Measurements from ENCODE around the gene RAPSN. TPM values are rescaled to one million over a fixed set of nuclear protein-coding genes. Genes with fewer than 3 reads are reported as not detected.

RAPSN gene
- polyA plus RNA-seq, 3 donors, result 1.2 TPM; not detected in 2

GRCh38 chr11:47414685-47415070, 34.3 kb downstream of the RAPSN start:
- 91% methylated on average over 19 of the region's 19 CpGs for WGBS (ENCODE audit: insufficient coverage)
- Histone ChIP-seq H4K20me1 (ENCODE audit: insufficient read depth, low read length) (peaks cover 8% of the 10 kb centered on the region), H3K79me2 (ENCODE audit: insufficient read depth, low read length) (peaks cover 5% of the 10 kb centered on the region), H3K27me3 (ENCODE audit: control insufficient read depth in 2 of 2, insufficient read depth in 2 of 2, low read length in 2 of 2) (no peaks in the 10 kb centered on the region), H3K36me3 (replicated peaks in 1 of 2; ENCODE audit: control insufficient read depth in 1 of 2, insufficient read depth in 2 of 2, low read length in 2 of 2) (peaks cover 34 to 51% of the 10 kb centered on the region in 2 donors), H3K9ac (ENCODE audit: insufficient read depth, low read length, poor library complexity, severe bottlenecking) (no peak overlapping the region), H3K9me3 (replicated peaks in 1 of 2; ENCODE audit: control insufficient read depth in 1 of 2, insufficient read depth in 1 of 2, low read length in 2 of 2) (no peaks in the 10 kb centered on the region), H2AFZ (ENCODE audit: insufficient read depth, low read depth, low read length, poor library complexity, severe bottlenecking) (no peak overlapping the region), H3K4me1 (ENCODE audit: control insufficient read depth in 1 of 2, insufficient read depth in 2 of 2, low read length in 2 of 2) (peaks cover 0 to 7% of the 10 kb centered on the region in 2 donors), H3K27ac (ENCODE audit: low read depth in 1 of 2, low read length in 2 of 2) (no peak overlapping the region), H3K4me2 (replicated peaks; ENCODE audit: extremely low read depth, low read length, poor library complexity, severe bottlenecking) (no peak overlapping the region), H3K4me3 (replicated peaks in 1 of 3; ENCODE audit: low read depth in 2 of 3, low read length in 3 of 3) (no peak overlapping the region)
- peaks cover 38 to 52% of the 10 kb centered on the region in 2 donors for H3K36me3 Mint-ChIP-seq
- intact Hi-C loops (cut with micrococcal nuclease), result loop anchor here in 1 of 2 donors (5.0 kb wide), 1 partner anchor 82 kb away; no protein-coding TSS in a partner anchor
- no peak overlapping the region for H3K4me3 Mint-ChIP-seq
- H3K27ac Mint-ChIP-seq, result no peak overlapping the region
- H3K27me3 Mint-ChIP-seq (ENCODE audit: low read depth in 3 of 3), result peaks cover 0 to 2% (median 1%) of the 10 kb centered on the region in 3 donors
- H3K9me3 Mint-ChIP-seq, result peaks cover 0 to 5% (median 0%) of the 10 kb centered on the region in 7 donors
- DNase-seq, result no peak
- peaks cover 7% of the 10 kb centered on the region for H3K4me1 Mint-ChIP-seq
- no peak for TF ChIP-seq CTCF (IDR thresholded peaks at IDR 0.05)

GRCh38 chr11:47413908-47414684, 34.8 kb downstream of the RAPSN start:
- TF ChIP-seq CTCF (IDR thresholded peaks at IDR 0.05), result no peak
- Mint-ChIP-seq H3K27ac (no peak overlapping the region), H3K4me3 (no peak overlapping the region), H3K9me3 (peaks cover 0 to 5% (median 0%) of the 10 kb centered on the region in 7 donors), H3K36me3 (peaks cover 34 to 47% of the 10 kb centered on the region in 2 donors), H3K27me3 (ENCODE audit: low read depth in 3 of 3) (peaks cover 0 to 2% (median 0%) of the 10 kb centered on the region in 3 donors), H3K4me1 (peaks cover 12% of the 10 kb centered on the region)
- Histone ChIP-seq H3K9ac (ENCODE audit: insufficient read depth, low read length, poor library complexity, severe bottlenecking) (no peak overlapping the region), H3K27me3 (ENCODE audit: control insufficient read depth in 2 of 2, insufficient read depth in 2 of 2, low read length in 2 of 2) (no peaks in the 10 kb centered on the region), H3K27ac (ENCODE audit: low read depth in 1 of 2, low read length in 2 of 2) (no peak overlapping the region), H3K4me1 (ENCODE audit: control insufficient read depth in 1 of 2, insufficient read depth in 2 of 2, low read length in 2 of 2) (peaks cover 3 to 13% of the 10 kb centered on the region in 2 donors), H3K4me2 (replicated peaks; ENCODE audit: extremely low read depth, low read length, poor library complexity, severe bottlenecking) (no peak overlapping the region), H4K20me1 (ENCODE audit: insufficient read depth, low read length) (peaks cover 8% of the 10 kb centered on the region), H2AFZ (ENCODE audit: insufficient read depth, low read depth, low read length, poor library complexity, severe bottlenecking) (no peak overlapping the region), H3K4me3 (replicated peaks in 1 of 3; ENCODE audit: low read depth in 2 of 3, low read length in 3 of 3) (no peak overlapping the region), H3K9me3 (replicated peaks in 1 of 2; ENCODE audit: control insufficient read depth in 1 of 2, insufficient read depth in 1 of 2, low read length in 2 of 2) (no peaks in the 10 kb centered on the region), H3K36me3 (replicated peaks in 1 of 2; ENCODE audit: control insufficient read depth in 1 of 2, insufficient read depth in 2 of 2, low read length in 2 of 2) (peaks cover 31 to 46% of the 10 kb centered on the region in 2 donors), H3K79me2 (ENCODE audit: insufficient read depth, low read length) (peaks cover 11% of the 10 kb centered on the region)
- 96% methylated on average over 14 of the region's 16 CpGs for WGBS (ENCODE audit: insufficient coverage)
- no peak for DNase-seq
- intact Hi-C loops (cut with micrococcal nuclease), result loop anchor here in 1 of 2 donors (5.0 kb wide), 1 partner anchor 82 kb away; no protein-coding TSS in a partner anchor
